Transverse colon (tissue), 4 donors: ENCODE measurements around the gene PRLR.

Experiments used
- EP300 ChIP-seq: sonication (generic); formaldehyde crosslinking; IDR thresholded peaks from one replicate; pipeline ENCODE4 v1.6.1; 2017; ENCODE audit warnings: antibody characterized with exemption, low read depth
- POLR2A ChIP-seq: fragments of 450-650 bp; IDR thresholded peaks from one replicate; pipeline ENCODE4 v1.6.1; 2016; ENCODE audit warnings: antibody characterized with exemption, mild to moderate bottlenecking, moderate library complexity
- POLR2AphosphoS5 ChIP-seq, 3 donors: sonication (generic); formaldehyde crosslinking; IDR thresholded peaks; one replicate each; pipeline ENCODE4 v1.6.1; 2016; ENCODE audit warnings: antibody characterized with exemption in 3 of 3
- TF ChIP-seq, protein P1 (sequence below), 5 experiments: fragments of 200-600 bp in 3 of 5; fragments of 450-650 bp in 2 of 5; sonication (generic) in 3 of 5; IDR thresholded peaks; 1 replicate in 2 of 5; 2 replicates in 3 of 5; pipeline ENCODE4 v1.5.1; 2016 to 2017; ENCODE audit warnings: antibody characterized with exemption in 5 of 5, inconsistent platforms in 3 of 5, mild to moderate bottlenecking in 2 of 5, moderate library complexity in 1 of 5

DNA sequence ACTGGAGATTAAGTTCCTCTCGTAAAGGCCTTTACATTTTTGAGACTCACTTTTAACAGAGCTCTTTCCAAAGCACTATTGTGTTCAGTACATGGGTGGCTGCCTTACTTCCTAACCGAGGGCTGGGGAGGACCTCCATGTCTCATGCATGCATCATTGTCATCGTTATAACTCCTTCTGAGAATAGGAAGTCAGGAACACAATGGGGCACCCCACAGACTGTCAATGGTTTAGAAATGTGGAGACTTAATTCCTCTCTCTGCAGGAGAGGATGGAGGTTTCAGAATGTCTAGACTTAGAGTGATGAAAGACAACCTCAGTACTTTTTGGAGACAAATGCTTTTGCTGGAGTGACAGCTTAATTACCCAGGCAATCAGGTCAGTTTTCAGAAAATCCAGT is 83.9 kb downstream of the PRLR start:
- TF ChIP-seq, protein P1, sequence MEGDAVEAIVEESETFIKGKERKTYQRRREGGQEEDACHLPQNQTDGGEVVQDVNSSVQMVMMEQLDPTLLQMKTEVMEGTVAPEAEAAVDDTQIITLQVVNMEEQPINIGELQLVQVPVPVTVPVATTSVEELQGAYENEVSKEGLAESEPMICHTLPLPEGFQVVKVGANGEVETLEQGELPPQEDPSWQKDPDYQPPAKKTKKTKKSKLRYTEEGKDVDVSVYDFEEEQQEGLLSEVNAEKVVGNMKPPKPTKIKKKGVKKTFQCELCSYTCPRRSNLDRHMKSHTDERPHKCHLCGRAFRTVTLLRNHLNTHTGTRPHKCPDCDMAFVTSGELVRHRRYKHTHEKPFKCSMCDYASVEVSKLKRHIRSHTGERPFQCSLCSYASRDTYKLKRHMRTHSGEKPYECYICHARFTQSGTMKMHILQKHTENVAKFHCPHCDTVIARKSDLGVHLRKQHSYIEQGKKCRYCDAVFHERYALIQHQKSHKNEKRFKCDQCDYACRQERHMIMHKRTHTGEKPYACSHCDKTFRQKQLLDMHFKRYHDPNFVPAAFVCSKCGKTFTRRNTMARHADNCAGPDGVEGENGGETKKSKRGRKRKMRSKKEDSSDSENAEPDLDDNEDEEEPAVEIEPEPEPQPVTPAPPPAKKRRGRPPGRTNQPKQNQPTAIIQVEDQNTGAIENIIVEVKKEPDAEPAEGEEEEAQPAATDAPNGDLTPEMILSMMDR (IDR thresholded peaks at IDR 0.05): no peak
- no peak for TF ChIP-seq POLR2A
- TF ChIP-seq POLR2AphosphoS5 (IDR thresholded peaks at IDR 0.05): no peak
- no peak for TF ChIP-seq EP300
